CD4-positive, alpha-beta T cell treated with Interleukin-17A for 1 hour (primary cell): ENCODE data around the gene GRIN1.
A peak's percentile ranks its signal among the peaks of the same experiment; 100 is the strongest.

ENCODE experiments used
- DNase-seq: peaks from one replicate; pipeline ENCODE4 v3.0.0-alpha.2; 2020

Gene GRIN1

GRCh38 chr9:137180491-137180890 is 41.5 kb downstream of the GRIN1 start:
- DNase-seq = no peak

DNA sequence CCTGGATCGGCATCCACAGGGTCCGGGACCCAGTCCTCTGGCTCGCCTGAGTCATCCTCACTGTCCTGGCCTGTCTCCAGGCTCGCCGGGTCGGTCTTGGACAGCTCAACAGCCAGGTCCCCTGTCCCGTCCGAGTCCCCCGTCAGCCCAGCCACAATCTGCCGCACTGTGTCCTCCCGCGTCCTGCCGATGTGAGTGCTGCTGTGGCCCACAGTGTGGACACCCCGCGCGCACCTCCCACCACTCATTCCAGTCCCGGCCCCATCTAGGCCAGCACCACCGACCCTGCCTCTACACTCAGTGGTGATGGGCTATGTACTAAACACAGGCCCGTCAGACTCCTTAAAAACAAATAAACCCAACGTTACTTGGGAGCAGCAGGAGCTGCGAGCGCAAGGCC is 42.7 kb downstream of the GRIN1 start:
- no peak for DNase-seq

DNA sequence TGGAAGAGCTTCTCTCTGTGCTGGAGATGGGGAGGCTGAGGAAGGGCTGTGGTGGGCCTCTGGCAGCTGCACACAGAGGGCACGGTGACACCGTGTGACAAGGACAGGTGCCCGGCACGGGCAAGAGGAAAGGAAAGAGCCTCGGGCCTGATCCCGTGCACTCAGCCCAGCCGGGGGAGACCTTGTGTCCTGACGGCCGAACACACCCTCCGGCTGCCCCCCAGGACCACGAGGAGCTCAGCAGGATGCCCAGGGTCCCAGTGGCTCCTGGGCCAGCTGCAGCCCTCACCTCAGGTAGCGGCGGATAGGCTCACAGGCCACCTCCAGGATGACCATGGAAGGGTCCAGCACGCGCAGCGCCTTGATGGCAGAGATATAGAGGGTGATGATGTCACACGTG is 43.9 kb downstream of the GRIN1 start:
- DNase-seq = no peak

GRCh38 chr9:137183980-137184595 is 45.1 kb downstream of the GRIN1 start:
- DNase-seq = no peak

DNA sequence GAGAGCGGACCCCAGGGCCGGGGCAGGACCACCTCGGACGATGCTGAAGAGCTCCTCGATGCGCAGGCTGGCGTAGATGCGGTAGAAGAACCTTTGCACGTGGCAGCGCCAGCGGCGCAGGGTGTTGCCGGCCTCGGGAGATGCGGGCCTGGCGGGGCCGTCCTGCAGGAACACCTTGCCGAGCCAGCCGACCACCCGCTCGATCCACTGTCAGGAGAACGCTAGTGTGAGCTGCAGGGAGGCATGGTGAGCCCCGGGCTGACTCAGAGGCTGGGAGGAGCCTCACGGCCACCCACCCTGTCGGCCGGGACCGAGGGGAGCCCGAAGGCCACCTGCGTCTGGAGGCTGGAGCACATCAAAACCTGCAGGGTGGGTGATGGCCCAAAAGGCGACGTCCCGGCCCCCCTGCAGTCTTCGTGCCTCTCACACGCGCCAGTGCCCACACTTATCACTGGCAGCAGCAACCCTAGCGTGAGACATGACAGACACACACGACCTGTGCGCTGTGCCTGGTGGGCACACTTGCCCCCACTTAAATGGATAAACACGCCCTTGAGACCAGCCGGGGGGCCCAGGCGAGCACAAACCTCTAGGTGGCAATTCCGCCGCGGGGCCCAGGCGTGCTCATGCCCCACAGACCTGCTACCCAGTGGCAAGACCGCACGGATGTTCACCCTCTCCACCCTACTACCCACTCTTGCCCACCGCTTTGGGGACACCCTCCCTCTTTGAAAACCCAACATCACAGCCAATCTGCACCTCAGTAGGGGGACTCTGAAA is 46.1 kb downstream of the GRIN1 start:
- no peak for DNase-seq

DNA sequence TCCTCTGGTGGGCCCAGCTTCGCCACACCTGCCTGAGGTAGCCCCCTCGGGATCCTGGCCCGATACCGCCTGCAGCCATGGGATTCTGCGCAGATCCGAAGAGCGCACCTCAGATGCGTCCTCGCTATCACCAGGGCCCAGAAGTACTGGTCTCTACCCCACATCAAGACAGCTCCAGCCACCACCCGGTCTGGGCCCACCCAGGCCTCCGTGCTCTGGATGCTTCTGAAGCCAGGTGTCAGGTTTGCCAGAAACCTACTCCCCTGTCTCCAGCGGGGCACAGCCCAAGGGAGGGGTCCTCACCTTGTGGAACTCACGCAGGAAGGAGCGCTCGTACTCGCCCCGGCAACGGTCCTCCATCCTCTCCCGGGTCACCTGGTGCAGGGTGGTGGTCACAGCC is 47.0 kb downstream of the GRIN1 start:
- DNase-seq = no peak

GRCh38 chr9:137186385-137186784 is 47.4 kb downstream of the GRIN1 start:
- no peak for DNase-seq

DNA sequence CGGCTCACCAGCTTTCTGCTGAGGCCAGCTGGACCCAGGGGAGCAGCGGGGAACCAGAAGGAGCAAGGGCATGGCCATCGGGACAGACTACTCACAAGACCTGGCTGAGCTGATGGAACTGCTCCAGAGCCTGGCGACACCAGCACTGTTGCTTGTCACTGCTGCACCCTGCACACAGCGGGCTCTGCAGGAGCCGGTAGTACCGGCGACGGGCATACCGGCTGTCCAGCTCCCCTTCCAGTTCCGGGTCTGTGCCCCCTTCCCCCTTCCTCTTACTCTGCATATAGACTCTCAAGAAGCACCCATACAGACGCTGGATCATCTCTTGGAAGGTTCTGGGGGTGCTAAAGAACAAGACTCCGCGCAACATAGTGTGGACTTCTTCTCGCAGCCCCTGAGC is 48.4 kb downstream of the GRIN1 start:
- DNase-seq = no peak

GRCh38 chr9:137188086-137188489 is 49.1 kb downstream of the GRIN1 start:
- no peak for DNase-seq

DNA sequence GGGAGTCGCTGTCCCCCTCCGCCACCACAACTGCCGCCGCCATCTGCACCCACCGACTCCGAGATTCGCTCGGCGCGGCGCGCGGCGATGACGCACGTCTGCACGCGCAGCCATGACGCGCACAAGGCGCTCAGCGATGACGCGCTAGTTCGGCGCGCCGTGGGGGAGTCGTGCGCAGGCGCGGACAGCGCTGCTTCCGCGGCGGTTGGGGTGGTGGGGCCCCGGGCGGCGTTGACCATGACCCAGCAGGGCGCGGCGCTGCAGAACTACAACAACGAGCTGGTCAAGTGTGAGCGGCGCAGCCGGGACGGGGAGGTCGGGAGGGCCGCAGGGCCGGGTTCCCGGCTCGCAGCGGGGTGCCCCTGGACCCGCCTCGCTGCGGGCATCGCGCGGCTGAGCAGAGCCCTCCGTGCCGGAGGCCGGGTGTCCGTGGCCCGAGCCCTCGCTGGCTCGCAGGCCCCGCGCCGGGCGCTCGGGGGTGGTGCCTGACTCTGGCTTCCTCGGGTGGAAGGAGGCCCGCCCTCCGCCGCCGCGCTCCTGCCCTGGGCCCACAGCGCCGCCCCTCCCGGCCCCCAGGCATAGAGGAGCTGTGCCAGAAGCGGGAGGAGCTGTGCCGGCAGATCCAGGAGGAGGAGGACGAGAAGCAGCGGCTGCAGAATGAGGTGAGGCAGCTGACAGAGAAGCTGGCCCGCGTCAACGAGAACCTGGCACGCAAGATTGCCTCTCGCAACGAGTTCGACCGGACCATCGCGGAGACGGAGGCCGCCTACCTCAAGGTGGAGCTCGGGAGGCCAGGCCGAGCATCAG is 49.7 kb downstream of the GRIN1 start, which contains the start of the genes ANAPC2 and SSNA1:
TSS of gene ANAPC2 (minus strand) at position 71 of the 807 bp plus-strand sequence. CDS start at position 43, 28 bp downstream.
TSS of gene SSNA1 (plus strand) at position 187 of the 807 bp plus-strand sequence. CDS start at position 238, 51 bp downstream.
- peak; percentile 92 for DNase-seq

GRCh38 chr9:137189297-137190295 is 50.6 kb downstream of the GRIN1 start:
- no peak for DNase-seq

GRCh38 chr9:137190315-137190856 is 51.4 kb downstream of the GRIN1 start:
- no peak for DNase-seq

DNA sequence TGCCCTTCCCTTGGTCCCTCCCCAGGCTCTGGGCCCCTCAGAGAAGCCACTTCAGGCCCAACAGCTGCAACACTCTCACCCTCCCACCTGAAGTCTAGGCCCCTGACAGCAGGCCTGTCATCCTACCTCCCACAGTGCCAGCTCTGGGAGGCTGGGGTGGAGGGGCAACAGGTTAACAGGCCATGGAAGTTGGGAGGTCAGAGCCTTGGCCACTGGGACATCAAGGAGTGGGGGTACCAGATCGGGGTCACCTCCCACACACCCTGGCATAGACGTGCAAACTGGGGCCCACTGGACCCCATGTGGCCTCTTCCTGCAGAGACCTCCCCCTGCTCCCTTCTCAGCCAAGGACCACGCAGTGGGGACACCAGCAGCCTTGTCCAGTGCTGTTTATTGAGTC is 52.3 kb downstream of the GRIN1 start:
- no peak for DNase-seq

DNA sequence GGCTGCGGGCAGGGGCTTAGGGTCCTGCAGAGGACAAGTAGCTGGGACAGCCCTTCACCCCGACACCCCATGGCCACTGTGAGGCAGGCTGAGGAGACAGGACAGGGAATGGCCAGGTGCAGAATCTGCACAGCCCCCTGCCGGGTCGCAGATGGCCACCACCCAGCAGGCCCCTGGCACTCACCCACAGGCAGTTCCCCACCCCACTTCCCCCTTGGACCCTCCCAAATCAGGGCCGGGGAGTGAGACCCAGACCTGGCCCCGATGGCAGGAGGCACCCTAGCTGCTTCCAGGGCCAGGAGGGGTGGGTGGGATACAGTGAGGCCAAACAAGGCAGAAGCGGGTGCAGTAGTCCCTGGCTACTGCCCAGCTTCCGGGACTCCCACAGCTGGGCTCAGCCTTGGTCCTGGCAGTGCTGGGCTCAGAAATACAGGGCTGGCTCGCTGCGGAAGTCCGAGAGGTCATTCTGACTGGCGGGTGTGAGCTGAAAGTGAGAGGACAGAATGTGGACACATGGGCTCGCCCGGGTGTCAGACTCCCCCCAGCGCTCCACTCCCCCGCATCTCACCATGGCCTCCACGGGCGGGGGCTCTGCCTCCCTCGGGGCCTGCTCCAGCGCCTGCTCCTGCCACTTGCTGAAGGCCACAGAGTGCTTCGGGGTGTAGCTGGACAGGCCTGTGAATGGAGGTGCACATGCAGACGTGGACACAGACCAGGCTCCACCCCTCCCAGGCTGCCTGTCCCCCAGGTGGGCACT is 52.9 kb downstream of the GRIN1 start:
- DNase-seq = no peak

- DNase-seq = no peak
These were observed 53.5 kb downstream of the GRIN1 start for GRCh38 chr9:137192448-137192780.

- DNase-seq = no peak
These were observed 53.9 kb downstream of the GRIN1 start for GRCh38 chr9:137192859-137193258.

DNA sequence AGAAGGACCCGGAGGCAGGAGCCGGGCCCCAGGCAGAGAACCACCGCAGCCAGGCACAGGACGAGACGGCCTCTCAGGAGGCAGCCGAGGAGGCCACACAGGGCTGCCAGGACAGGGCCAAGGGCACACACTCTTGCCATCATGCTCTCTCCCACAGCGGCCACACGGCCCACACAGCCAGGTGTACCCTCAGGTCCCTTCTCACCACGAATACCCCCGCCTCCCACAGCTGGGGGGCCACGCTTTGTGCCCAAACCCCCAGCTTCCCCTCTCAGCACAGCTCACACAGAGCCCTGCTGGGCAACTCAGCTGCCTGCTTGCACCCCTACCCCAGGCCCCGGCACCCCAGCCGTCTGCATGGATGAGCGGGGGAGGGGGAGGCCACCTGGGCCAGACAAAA is 54.8 kb downstream of the GRIN1 start:
- DNase-seq = no peak

GRCh38 chr9:137194388-137194787 is 55.4 kb downstream of the GRIN1 start:
- DNase-seq = no peak

- DNase-seq = no peak
These were observed 56.0 kb downstream of the GRIN1 start for GRCh38 chr9:137194909-137195308.

DNA sequence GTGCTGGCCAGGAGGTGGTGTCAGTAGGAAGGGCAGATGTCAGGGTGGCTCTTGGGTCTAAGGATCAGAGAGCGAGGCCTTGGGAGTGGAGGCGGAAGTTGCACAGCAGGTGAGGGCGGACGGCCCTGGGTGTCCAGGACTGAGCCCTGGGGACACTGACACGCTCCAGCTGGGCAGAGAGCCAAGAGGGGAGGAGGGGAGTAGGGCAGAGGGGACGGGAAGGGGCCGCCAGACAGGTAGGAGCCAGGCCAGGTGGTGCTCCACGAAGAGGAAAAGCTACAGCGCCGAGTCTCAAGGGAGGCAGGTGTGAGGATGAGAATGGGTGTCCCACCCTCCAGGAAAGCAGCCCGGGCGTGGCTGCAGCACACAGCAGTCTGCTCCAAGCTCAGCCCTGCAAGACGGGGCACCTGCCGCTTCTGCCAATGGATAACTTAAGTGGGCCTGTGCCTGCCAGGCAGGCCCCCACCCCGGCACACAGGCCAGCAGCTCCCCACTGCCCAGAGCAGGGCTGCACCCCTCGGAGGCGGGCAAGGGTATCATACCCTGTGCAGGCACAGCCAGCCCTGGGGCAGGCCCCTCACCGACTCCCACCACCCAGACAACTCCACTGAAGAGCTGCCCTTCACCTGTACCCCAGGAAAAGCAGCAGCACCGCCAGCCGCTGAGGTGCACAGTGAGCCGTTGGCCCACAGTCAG is 56.7 kb downstream of the GRIN1 start:
- no peak for DNase-seq
